ENCODE data around the gene IPO4.

The IPO4 gene

GRCh38 chr14:24176599-24176998 lies 12.0 kb downstream of the IPO4 start:
- DNase-seq (ENCODE audit: low read depth in 2 of 2): no peak

GRCh38 chr14:24172871-24173281 lies 15.7 kb downstream of the IPO4 start:
- DNase-seq (ENCODE audit: low read depth in 2 of 2): no peak

- DNase-seq (ENCODE audit: low read depth in 2 of 2): no peak
Measured at GRCh38 chr14:24172261-24172860, 16.3 kb downstream of the IPO4 start.

GRCh38 chr14:24171422-24172260 lies 17.0 kb downstream of the IPO4 start, which contains the start of gene REC8:
REC8 (plus strand) TSS chr14:24172080; CDS start chr14:24172553, 473 bp downstream.
- peak; percentile 58 to 79 for DNase-seq (ENCODE audit: low read depth in 2 of 2)

- no peak for DNase-seq (ENCODE audit: low read depth in 2 of 2)
Measured at GRCh38 chr14:24167469-24168114, 21.0 kb downstream of the IPO4 start.

- DNase-seq (ENCODE audit: low read depth in 2 of 2): no peak
Measured at GRCh38 chr14:24165785-24166184, 22.8 kb downstream of the IPO4 start.

GRCh38 chr14:24164518-24164991 lies 24.1 kb downstream of the IPO4 start:
- no peak for DNase-seq (ENCODE audit: low read depth in 2 of 2)

GRCh38 chr14:24162093-24162492 lies 26.5 kb downstream of the IPO4 start:
- DNase-seq (ENCODE audit: low read depth in 2 of 2): no peak

- peak; percentile 90 to 93 for DNase-seq (ENCODE audit: low read depth in 2 of 2)
Measured at GRCh38 chr14:24160850-24161804, 27.5 kb downstream of the IPO4 start, which contains the start of gene IRF9. IRF9 (plus strand) TSS chr14:24161265; CDS start chr14:24162145, 880 bp downstream.

GRCh38 chr14:24160499-24160849 lies 28.1 kb downstream of the IPO4 start:
- no peak for DNase-seq (ENCODE audit: low read depth in 2 of 2)

- no peak for DNase-seq (ENCODE audit: low read depth in 2 of 2)
Measured at GRCh38 chr14:24159777-24160498, 28.7 kb downstream of the IPO4 start.

GRCh38 chr14:24157331-24157730 lies 31.3 kb downstream of the IPO4 start:
- DNase-seq (ENCODE audit: low read depth in 2 of 2): no peak

- no peak for DNase-seq (ENCODE audit: low read depth in 2 of 2)
Measured at GRCh38 chr14:24156840-24157239, 31.8 kb downstream of the IPO4 start.

GRCh38 chr14:24155100-24155499 lies 33.5 kb downstream of the IPO4 start:
- no peak for DNase-seq (ENCODE audit: low read depth in 2 of 2)

- no peak for DNase-seq (ENCODE audit: low read depth in 2 of 2)
Measured at GRCh38 chr14:24151404-24152080, 37.1 kb downstream of the IPO4 start.

- no peak for DNase-seq (ENCODE audit: low read depth in 2 of 2)
Measured at GRCh38 chr14:24150993-24151392, 37.6 kb downstream of the IPO4 start.

- DNase-seq (ENCODE audit: low read depth in 2 of 2): no peak
Measured at GRCh38 chr14:24150567-24150966, 38.0 kb downstream of the IPO4 start.

GRCh38 chr14:24150061-24150460 lies 38.6 kb downstream of the IPO4 start:
- no peak for DNase-seq (ENCODE audit: low read depth in 2 of 2)

- DNase-seq (ENCODE audit: low read depth in 2 of 2): no peak
Measured at GRCh38 chr14:24149302-24149969, 39.2 kb downstream of the IPO4 start.
